Astrocyte of the hippocampus (primary cell): Measurements from ENCODE around the gene NR2F1.

Experiments
- DNase-seq: peaks from one replicate; pipeline ENCODE4 v3.0.0; 2011; ENCODE audit warnings: low read depth, low spot score

NR2F1 gene

GRCh38 chr5:93635991-93636390 is 53.0 kb downstream of the NR2F1 start:
- no peak for DNase-seq

DNA sequence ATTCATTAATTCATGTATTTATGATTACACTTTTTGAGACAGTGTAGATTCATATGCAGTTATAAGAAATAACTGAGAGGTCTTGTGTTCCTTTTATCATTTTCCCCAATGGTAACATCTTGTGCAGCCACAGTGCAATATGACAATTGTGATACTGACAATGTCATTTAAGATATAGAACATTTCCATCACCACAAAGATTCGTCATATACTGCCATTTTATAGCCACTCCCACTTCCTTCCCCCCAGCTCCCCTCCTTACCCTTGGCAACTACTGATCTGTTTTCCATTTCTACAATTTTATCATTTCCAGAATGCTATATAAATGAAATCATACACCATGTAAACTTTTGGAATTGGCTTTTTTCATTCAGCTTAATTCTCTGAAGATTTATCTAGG is 53.8 kb downstream of the NR2F1 start:
- DNase-seq: no peak

DNA sequence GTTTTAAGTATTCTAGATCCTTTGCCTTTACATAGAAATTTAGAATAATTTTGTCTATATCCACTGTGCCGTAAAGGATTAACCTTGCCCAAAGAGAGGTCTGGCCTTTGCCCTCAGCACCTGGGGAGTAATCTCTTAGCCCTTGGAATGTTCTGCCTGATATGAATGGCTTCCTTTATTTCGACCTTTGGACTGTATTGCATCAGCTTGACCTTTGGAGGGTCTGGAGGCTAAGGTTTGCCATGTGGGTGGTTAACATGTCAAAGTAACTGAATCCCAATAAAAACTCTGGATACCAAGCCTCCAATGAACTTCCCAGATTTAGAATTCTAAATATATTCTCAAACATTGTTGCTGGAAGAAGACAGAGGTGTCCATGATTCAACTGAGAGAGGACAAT is 54.7 kb downstream of the NR2F1 start:
- DNase-seq: no peak

- no peak for DNase-seq
Measured at GRCh38 chr5:93642526-93642925, 59.5 kb downstream of the NR2F1 start.
